WI38 (cell line): ENCODE data around the gene SHISA4.
"Not testable (repeated sequence)": the region's sequence is repeated elsewhere in the genome, so short reads cannot be mapped to it uniquely, and the experiment has no call there.

Experiments used
- H3K4me3 ChIP-seq: 2 replicates; pipeline ENCODE4 v1.5.1; 2011; ENCODE audit warnings: low read depth, mild to moderate bottlenecking, control low read depth, low read length
- TF ChIP-seq, protein P1 (sequence below): IDR thresholded peaks from 2 replicates; pipeline ENCODE4 v1.5.1; 2012; ENCODE audit warnings: low read depth, mild to moderate bottlenecking, control low read depth, low read length

Gene SHISA4

DNA sequence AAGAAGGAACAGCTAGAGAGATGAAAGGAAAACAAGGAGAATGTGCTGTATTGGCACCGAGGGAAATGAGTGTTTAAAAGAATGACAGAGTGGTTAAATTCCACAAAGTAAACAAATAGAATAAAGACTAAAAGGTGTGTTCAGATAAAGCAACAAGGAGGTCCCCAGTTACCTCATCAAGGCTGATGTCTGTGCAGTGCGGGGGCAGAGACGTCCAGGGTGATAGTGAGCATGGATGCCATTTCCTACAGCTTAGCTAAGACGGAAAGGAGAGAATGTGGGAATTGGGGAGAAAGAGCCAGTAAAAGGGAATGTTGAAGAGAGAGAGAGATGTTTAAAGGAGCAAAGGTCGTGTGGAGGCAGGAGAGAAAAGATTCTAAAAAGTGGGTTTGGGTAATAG is 42.1 kb downstream of the SHISA4 start:
- no peak overlapping the region for H3K4me3 ChIP-seq
- TF ChIP-seq, protein P1, sequence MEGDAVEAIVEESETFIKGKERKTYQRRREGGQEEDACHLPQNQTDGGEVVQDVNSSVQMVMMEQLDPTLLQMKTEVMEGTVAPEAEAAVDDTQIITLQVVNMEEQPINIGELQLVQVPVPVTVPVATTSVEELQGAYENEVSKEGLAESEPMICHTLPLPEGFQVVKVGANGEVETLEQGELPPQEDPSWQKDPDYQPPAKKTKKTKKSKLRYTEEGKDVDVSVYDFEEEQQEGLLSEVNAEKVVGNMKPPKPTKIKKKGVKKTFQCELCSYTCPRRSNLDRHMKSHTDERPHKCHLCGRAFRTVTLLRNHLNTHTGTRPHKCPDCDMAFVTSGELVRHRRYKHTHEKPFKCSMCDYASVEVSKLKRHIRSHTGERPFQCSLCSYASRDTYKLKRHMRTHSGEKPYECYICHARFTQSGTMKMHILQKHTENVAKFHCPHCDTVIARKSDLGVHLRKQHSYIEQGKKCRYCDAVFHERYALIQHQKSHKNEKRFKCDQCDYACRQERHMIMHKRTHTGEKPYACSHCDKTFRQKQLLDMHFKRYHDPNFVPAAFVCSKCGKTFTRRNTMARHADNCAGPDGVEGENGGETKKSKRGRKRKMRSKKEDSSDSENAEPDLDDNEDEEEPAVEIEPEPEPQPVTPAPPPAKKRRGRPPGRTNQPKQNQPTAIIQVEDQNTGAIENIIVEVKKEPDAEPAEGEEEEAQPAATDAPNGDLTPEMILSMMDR: no peak

DNA sequence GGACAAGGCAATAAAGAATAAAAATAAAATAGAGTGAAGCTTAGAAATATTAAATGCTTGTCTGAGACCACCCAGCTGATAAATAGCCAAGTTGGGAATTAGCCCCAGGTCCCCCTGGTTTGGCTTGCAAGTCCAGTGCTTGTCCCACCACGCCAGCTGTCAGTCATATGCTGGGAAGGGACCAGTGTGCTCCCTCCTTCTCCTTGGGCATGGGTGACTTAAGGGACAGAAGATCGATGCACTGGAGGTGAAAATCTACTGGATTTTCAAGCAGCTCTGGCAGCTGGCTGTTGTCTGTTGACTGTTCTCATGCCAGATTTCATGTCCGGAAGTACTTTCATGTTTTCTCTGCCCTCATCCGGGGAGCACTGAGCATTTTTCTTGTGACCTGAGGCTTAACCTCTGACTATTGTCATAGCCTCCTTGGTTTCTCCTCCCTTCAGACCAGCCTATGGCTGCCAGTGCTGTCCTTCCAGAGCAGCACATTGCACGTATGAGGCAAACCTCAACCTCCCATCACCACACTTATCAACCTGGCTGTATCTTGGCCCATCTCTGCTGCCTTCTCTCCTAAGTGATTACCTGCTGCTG is 45.2 kb downstream of the SHISA4 start:
- TF ChIP-seq, protein P1: no peak
- no peak overlapping the region for H3K4me3 ChIP-seq

DNA sequence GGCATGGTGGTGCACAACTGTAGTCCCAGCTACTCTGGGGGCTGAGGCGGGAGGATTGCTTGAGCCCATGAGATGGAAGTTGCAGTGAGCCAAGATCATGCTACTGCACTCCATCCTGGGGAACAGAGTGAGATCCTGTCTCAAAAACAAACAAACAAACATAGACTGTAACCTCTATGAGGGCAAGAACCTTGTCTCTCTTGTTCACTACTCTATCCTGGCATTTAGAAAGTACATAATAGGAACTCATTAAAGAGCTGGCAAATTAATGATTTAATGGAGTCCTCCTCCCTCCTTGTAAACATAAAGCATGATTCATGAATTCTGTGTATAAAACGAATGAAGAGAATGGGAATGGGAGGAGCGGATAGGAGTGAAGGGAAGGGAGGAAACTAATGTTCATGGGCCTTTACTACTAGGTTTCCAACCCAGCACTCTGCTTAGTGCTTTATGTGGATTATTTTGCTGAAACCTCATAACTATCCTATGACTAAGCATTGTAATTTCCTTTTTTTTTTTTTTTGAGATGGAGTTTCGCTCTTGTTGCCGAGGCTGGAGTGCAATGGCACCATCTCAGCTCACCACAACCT is 49.0 kb downstream of the SHISA4 start:
- TF ChIP-seq, protein P1: no peak
- no peak overlapping the region for H3K4me3 ChIP-seq

DNA sequence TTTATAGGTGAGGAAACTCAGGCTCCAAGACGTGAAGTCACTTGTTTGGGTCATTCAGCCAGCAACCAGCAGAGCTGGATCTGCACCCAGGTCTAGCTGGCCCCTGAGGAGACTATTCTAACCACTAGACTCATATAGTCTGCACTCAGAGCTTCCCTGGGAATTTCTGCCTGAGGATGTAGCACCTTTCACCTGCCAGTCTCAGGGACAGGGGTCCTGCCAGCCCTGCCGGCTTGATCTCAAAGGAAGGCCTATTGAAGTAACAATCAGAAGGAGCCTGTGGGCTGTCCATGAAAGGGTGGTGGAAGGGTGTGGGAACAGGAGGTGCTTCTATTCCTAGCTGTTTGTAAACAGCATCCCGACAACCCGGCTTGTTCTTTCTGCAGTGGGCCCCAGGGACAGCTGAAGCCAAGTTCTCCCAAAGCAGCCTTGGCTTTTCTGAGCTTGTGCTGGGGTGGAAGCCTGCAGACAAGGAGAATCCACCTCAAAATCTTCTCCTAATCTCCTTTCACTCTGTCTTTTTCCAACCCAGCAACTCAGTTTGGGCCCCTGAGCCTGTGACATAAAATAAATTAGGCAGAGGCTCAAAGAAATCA is 49.8 kb downstream of the SHISA4 start:
- no peak overlapping the region for H3K4me3 ChIP-seq
- TF ChIP-seq, protein P1: no peak

- TF ChIP-seq, protein P1: no peak
- no peak overlapping the region for H3K4me3 ChIP-seq
These were observed 50.5 kb downstream of the SHISA4 start for GRCh38 chr1:201939148-201939547.

DNA sequence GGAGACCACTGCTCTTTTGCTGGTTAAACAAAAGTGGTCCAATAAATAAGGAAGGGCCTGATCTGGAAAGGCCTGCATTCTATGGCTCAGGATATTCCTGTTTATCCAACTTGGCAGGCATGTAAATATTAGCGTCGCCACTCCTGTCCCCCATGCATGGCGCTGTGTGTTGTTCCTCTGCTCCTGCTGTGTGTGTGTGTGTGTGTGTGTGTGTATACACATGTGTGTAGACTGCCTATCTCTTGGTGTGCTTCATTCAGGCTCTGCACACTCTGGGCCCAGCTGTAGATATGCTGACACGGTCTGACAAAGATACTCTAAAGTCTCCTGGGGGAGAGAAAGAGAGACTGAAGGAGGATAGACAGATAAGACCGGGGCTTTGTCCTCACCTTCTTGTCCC is 50.9 kb downstream of the SHISA4 start:
- no peak overlapping the region for H3K4me3 ChIP-seq
- TF ChIP-seq, protein P1: no peak

- not testable (repeated sequence) for H3K4me3 ChIP-seq
These were observed 51.6 kb downstream of the SHISA4 start for GRCh38 chr1:201940316-201940715.
